D721Med (cell line): ENCODE measurements around the gene KLHL13.

Experiments
- DNase-seq: peaks from one replicate; pipeline ENCODE4 v3.0.0; 2011; ENCODE audit warnings: low spot score; ENCODE audit not compliant: insufficient read length
- FAIRE-seq: peaks from 2 replicates; lab custom pipeline; 2011; peaks lifted over from hg19 to GRCh38; lab: Jason Lieb, UNC
- TF ChIP-seq, protein P1 (sequence below): IDR thresholded peaks from 2 replicates; pipeline ENCODE4 v1.5.1; 2012; ENCODE audit warnings: mild to moderate bottlenecking, control low read depth; ENCODE audit not compliant: insufficient read depth; ENCODE audit errors: missing control alignments

The KLHL13 gene

DNA sequence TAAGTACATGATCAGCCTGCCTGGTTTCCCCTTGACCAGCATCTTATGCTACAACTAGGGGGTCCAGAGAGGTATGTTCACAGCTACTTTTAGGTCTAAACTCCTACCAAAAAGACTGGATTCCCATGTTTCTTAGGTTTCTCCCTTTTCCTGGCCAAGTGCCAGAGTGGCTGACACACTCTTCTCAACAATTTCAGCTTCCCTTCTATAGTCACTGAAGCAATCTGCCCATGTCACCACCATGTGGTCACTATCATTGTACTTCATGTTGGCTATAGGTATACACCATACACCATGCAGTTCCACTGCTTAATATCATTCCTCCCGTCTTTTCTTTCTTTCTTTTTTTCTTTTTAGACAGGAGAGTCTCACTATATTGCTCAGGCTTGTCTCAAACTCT lies 66.9 kb downstream of the KLHL13 start:
- DNase-seq (no peak), FAIRE-seq (no peak)
- TF ChIP-seq, protein P1, sequence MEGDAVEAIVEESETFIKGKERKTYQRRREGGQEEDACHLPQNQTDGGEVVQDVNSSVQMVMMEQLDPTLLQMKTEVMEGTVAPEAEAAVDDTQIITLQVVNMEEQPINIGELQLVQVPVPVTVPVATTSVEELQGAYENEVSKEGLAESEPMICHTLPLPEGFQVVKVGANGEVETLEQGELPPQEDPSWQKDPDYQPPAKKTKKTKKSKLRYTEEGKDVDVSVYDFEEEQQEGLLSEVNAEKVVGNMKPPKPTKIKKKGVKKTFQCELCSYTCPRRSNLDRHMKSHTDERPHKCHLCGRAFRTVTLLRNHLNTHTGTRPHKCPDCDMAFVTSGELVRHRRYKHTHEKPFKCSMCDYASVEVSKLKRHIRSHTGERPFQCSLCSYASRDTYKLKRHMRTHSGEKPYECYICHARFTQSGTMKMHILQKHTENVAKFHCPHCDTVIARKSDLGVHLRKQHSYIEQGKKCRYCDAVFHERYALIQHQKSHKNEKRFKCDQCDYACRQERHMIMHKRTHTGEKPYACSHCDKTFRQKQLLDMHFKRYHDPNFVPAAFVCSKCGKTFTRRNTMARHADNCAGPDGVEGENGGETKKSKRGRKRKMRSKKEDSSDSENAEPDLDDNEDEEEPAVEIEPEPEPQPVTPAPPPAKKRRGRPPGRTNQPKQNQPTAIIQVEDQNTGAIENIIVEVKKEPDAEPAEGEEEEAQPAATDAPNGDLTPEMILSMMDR = no peak

DNA sequence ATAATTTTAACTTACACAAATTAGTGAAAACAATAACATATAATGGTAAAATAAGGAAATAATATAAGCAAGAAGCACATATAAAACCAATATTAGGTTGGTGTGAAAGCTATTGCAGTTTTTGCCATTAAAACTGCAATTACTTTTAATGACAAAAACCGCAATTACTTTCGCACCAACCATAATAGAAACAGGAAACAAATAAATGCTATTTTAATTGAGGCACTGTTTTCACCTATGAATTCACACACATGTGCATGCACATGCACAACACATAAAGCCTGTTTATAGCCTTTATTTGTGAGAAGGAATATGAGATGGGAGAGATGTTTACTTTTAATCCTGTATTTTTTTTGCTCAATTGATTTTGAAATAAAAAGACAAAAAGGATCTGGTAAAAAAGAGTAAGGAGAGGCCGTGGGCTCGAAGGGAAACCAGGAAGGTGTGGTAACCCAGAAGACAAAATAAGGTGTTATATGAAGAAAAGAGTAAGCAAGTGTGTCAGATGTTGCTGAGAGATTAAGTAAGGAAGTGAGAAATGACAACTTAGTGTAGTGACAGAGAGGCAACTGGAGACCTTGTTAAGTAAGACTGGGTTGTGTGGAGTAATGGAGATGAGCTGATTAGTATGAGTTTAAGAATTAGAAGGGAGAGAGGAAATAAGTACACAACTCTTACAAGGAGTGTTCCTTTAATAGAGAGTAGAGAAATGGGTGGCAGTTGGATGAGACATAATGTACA lies 69.0 kb downstream of the KLHL13 start:
- FAIRE-seq (no peak), DNase-seq (no peak)
- TF ChIP-seq, protein P1 = no peak

DNA sequence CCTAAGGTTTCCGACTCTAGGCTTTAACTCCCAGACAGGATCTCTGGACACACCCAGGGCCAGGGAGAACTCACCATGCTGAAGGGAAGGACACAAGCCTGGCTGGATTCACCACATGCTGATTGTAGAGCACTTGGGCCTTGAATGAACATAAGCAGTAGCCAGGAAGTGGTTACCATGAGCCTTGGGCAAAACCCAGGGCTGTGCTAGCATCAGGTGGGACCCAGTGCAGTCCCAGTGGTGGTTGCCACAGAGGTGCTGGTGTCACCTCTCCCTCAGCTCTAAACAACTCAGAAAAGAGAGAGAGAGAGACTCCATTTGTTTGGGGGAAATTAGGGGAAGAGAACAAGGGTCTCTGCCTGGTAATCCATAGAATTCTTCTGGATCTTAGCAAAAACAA lies 77.0 kb downstream of the KLHL13 start:
- DNase-seq (no peak), FAIRE-seq (no peak)
- TF ChIP-seq, protein P1 = no peak

DNA sequence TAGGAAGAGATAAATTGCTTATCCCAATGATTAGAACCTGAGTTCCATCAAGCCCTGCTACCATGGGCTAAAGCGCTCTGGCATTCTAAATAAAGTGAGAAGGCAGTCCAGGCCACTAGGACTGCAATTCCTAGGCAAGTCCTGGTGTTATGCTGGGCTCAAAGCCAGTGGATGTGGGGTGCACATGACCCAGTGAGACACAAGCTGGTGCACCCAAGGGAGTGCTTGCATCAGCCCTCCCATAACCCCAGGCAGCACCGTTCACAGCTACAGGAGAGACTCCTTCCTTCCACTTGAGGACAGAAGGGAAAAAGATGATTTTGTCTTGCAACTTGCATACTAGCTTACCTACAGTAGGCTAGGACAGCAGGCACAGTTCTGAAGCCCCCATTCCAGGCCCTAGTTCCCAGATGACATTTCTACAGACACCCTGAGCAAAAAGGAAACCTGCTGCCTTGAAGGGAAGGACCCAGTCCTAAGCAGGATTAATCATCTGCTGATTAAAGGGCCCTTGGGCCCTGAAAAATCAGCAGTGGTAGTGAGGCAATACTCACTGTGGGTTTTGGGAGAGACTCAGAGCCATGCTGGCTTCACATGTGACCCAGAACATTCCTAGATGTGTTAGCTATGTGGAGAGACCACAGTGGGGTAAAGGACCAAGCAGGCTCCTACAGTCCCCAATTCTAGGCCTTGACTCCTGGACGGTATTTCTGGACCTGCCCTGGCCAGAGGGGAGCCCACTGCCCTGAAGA lies 77.8 kb downstream of the KLHL13 start:
- TF ChIP-seq, protein P1 = no peak
- no peak for DNase-seq
- no peak for FAIRE-seq

DNA sequence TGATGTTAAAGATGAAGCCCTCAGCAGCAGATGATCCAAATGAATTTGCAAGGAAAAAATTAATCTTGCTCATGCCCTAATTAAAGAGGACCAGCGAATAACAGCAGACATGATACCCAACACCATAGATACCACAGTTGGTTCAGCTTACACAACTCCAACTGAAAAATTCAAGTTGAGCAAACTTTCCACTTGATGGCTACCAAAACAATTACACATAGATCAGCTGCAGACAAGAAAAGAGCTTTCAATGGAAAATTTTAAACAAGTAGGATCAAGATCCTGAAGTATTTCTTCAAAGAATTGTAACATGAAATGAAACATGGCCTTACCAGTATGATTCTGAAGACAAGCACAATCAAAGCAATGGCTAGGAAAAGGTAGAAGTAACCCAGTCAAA lies 90.0 kb downstream of the KLHL13 start:
- TF ChIP-seq, protein P1 = no peak
- no peak for DNase-seq
- FAIRE-seq = peak; percentile 68

DNA sequence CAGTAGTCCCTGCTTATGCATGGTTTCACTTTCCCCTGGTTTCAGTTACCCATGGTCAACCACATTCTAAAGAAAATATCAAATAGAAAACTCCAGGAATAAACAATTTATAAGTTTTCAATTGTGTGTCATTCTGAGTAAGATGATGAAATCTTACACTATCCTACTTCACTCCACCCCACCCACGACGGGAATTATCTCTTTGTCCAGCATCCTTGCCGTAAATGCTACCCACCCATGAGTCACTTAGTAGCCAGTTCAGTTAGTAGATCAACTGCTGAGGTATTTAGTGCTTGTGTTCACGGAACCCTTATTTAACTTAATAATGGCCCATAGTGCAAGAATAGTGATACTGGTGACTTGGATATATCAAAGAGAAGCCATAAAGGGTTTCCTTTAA lies 91.4 kb downstream of the KLHL13 start:
- FAIRE-seq (no peak), DNase-seq (no peak)
- TF ChIP-seq, protein P1 = no peak

DNA sequence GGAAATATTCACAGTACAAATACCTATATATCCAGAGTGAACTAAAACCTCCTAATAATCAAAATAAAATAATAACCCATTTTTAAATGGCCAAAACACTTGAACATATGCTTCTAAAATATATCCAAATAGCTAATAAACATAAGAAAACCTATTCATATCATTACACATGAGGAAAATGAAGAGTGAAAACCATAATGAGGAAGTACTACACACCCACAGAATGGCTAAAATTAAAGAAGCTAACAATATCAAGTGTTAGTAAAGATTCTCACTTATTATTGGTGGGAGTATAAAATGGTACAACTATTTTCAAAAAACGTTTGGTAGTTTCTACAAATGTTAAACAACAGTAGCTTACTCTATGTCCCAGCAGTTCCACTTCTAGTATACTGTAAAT lies 92.1 kb downstream of the KLHL13 start:
- TF ChIP-seq, protein P1 = no peak
- no peak for FAIRE-seq
- no peak for DNase-seq
